AG08396 (cell line): ENCODE data around the gene CSTF3.
"Not testable (repeated sequence)": the region's sequence is repeated elsewhere in the genome, so short reads cannot be mapped to it uniquely, and the experiment has no call there.

Source experiments
- DNase-seq: peaks from one replicate; pipeline ENCODE4 v3.0.0; 2012; ENCODE audit warnings: low spot score, mixed read lengths

The CSTF3 gene

DNA sequence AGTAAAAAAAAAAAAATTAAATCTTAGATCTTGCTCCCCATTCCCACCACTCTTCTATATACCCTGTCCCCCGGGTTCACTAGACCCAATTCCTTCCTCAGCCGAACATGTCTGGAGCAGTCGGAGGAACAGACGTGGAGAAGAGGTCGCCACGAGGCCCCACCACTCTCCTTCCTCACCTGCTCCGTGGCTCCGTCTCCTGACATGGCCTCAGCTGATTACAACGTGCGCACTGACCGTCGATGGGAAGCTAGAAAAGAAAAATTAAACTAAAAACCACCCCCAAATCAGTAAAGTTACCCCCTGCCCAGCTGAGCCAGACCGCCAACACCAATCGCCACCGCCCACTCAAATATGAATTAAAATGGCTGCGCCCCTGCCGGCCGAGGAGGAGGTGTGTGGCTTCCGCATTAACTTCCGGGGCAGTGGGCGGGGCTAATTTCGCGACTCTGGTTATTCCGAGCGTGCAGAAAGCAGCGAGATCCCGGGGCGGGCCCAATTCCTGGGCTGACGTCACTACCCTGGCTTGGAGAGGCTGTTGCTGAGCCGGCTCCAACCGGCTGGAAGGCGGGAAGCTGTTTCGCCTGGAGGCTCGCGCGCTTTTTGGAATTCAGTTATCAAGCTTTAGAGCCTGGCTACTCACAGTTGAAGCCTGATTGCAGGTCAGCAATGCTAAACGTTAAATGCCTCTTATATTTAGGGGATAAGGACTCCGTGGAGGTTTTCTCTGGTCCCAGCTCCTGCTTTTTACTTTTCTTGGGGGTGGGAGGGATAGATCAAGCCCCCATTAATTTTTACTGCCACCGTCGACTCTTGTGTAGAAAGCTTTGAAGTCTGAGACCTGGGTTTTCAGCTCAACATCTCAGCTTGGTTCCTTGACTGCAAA, at the start of gene CSTF3:
TSS of gene CSTF3 (minus strand) at position 361 of the 886 bp plus-strand sequence. CDS start at position 206, 155 bp downstream.
- DNase-seq = peak; percentile 95

DNA sequence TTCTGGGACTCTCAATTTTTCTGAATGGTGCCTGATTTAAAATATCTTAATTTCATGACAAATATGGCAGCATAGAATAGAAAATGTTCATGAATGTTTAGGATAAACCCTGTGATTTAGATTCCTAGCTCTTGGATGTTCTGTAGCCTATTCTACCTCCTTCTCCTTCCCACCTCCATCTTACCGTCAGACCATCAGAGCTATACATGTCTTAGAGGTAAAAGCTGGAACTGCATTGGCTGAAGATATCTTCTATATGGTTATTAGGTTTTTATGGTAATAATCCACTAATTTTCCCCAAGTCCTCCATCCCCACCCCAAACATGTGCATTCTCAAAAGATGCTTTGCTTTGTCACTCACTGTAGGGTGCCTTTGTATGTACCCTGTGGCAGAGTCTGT, 46.9 kb upstream of the CSTF3 start:
- no peak for DNase-seq

DNA sequence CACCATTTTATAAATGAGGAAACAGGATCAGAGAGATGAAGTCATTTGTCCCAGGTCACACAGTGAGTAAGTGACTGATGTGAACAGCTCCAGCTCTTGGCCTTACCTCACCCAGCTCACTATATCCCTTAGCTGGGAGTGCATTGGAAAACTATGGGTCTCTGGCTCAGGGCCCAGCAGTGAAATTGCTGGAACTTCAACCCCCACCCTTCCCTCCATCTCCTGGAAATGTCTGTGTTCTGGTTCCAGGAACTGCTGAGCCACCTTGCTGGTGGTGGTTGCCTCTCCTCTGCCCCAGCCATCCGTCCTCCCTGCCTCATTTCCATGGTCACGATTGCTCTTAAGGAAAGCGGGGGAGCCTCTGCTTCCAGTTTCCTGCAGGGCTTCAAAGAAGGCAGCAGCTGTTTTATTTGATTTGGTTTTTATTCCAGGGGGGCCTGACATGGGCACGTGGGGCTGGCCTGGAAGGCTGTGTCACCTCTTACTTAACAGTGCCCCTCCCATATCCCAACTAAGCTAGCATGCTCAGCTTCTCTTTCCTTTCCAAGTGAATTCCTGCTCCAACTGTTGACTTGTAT, 46.2 kb upstream of the CSTF3 start:
- no peak for DNase-seq

- no peak for DNase-seq
Observed at GRCh38 chr11:33197915-33198727, 36.8 kb upstream of the CSTF3 start.

DNA sequence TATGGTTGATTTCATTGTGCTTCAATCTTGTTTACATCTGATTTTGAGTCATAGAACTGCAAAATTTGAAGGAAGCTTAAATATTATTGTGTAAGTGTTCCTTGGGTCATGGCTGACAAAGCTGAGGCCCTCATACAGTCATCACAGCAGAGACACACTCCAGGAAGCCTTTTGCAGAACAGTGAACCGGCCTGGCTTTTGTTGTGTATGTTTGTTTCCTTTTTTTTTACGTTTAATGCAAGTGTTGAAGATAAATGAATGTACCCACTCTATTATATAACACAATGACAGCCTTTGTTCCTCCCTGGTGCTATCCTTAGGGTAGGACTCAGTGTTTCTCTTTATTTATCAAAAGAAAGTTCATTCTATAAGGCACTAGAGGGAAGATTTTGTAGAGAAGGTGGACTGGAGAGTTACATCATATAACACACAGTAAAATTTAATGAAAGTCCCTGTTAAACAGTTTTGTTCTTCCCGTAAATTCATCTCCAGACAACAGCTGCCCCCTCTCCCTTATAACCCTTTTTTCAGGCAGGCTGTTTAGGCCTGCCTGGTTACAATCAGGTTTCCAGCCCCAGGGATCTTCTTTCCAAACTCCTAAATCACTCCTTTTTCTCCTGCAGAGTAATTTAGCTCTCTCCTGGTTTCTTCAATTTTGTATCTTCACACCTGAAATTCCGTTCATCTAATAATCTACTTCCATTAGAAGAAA, 34.3 kb upstream of the CSTF3 start:
- DNase-seq = no peak

GRCh38 chr11:33194455-33194854, 33.2 kb upstream of the CSTF3 start:
- no peak for DNase-seq

DNA sequence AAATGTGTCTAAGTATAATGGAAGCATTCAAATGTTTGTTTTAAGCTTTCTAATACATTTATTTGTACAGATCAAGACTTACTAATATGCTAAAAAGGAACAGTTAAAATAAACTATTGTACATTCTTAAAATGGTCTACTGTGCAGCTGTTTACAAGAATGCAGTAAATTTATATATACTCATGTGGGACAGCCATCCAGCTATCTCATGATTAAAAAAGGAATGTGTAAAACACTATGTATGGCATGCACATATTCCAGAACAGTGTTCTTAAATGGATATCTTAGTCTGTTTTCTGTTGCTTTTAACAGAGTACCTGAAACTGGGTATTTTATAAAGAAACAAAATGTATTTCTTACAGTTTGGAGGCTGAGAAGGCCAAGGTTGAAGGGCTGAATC, 30.2 kb upstream of the CSTF3 start:
- no peak for DNase-seq

DNA sequence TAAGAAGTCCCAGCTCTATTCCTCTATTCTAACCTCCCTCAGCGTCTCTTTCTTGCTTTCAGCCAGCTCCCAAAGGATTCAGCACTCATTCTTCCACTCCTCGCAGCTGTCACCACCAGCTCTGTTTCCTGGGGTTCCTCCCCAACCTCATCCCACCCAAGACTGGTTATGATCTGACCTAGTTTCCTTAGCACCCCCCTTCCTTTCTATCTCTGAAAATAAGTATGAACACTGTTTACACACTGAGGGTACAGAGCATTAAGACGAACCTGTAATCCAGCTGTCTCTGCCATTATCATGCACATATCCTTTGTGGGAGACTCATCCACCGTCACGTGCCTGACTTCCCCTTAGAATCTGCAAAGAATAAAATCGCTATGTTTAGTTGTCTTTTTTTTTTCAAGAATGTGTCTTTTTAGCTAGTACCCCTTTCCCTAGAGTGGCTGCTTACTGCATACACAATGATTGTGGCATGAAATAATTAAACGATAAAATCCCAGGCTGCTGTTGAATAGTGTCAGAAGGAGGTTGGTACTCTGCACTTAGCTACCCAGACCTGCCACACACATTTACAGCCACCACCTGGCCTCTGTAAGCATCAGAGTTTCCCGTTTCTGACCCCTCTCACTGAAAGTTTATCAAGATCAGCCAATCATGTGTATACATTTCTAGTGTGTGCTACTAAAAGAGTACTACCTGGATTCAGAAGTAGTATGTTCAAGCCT, 26.9 kb upstream of the CSTF3 start:
- no peak for DNase-seq

DNA sequence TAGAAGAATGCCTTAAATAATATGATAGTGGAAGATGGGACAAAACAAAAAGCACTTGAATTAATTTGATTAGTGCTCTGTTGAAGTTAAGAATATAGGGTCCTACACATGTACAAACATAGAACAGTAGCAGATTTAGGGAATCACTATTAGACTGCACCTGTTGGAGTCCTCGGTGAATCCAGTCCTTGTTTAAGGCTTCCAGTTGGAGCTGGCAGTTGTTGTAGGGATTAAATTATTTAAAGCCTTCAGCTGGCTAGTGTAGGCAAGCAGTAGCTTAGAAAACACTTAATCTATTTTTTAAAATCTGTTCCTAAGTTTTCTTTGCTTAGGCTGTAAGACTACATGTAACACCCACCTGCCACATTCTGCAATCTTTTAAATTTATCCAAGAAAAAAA, 24.5 kb upstream of the CSTF3 start:
- no peak for DNase-seq

GRCh38 chr11:33182246-33182878, 21.1 kb upstream of the CSTF3 start:
- DNase-seq = no peak

DNA sequence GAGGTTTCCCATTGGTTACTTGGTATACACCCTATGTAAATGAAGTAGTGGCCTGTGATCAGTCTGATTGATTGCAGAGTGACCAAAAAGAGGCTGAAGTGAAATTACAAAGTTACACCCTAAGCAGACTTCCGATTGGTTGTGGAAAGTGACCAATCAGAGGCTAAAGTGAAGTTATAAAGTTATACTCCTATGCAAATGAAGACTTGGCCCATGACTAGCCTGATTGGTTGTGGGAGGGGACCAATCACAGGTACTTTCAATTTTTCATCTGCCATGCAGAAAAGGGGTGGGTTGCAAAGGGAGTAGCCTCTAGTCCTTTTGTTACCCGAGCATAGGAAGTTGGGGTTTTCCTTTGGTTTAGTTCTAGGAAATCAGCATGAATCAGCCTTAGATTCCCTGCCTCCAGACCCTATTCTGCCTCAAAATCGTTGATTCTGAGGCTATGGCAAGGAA, 18.1 kb upstream of the CSTF3 start:
- no peak for DNase-seq

GRCh38 chr11:33178443-33179180, 17.3 kb upstream of the CSTF3 start:
- no peak for DNase-seq

DNA sequence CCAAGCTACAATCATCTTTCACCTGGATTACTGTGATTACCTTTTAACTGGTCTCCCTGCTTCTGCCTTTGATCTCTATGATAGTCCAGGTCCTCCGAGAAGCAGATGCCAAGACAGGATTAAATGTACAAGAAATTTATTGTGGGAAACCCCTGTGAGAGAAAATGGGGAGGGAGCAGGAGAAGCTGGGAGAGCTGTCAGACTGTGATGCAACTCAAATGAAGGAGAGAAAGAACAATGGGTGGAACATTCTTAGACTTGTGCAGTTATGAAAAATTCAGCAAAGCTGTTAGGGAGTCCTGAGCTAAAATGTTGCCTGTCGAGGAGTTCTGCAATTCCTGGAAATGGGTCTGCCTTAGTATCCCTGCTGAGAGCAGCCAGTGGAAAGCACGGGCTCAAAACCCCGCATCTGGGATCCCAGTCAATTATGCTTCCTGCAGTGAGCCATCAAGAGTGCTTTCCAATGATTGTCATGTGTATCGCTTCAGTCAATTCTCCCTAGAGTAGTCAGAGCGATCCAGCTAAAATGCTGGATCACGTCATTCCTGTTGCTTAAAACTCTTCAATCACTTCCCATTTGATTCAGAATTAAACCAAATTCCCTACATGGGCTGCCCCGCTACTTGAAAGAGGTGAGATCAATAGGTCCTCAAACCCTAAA, 16.5 kb upstream of the CSTF3 start:
- DNase-seq = no peak

GRCh38 chr11:33176760-33177159, 15.5 kb upstream of the CSTF3 start:
- DNase-seq = not testable (repeated sequence)

DNA sequence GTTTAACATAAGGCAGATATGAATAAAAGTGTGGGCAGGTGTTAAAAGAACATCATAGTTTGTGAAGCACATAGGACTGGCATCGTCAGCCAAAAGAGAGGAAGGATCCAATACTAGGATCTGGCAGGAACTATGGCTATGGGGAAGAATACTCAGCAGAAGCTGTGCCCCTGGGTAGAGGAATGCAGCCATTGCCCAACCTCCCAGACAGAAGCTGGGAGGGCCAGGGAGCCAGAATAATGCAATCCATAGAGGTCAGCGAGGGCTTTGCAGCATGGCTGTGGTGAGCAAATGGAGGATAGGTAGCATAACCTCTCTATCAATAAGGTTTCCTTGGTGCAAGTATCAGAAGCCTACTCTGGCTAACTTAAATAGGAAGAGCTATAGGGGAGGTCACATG, 11.7 kb upstream of the CSTF3 start:
- DNase-seq = peak; percentile 58

GRCh38 chr11:33172345-33172744, 11.1 kb upstream of the CSTF3 start:
- DNase-seq = no peak

DNA sequence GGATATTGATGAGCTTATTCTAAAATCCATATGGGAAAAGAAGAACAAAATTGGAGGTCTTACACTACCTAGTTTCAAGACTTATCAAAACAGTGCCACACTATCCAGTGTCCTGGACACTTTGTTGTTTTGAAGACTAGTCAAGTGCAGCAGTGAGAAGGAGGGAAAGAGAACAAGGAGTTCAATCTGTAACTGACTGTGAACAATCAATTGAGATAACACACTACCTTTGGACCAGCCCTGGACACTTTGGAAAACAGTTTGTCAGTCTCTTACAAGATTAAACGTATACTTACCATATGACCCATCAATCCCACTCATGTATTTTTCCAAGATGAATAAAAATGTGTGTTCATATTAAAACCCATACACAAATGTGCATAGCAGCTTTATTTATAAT, 10.0 kb upstream of the CSTF3 start:
- no peak for DNase-seq

DNA sequence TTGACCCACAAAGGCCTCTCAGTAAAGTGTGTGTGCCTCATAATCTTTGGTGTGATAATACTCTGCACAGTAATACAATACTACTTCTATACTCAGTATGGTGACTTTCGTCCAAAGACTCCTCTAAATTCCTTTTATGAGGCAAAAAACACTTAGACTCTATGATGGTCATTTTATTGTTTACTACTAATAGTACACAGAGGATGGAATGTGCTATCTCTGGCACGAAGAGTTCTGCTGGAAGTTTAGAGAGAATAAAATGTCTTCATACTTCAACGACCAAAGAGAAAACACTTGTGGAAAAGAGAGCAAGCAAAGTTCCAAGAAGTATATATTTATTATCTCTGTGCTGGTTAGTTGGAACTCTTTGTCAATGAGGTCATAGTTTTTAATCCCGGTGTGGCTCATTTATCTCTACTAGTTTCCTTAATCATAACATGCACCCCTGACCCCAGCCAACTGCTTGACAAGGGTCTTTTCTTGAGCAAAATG, 7.5 kb upstream of the CSTF3 start:
- no peak for DNase-seq

DNA sequence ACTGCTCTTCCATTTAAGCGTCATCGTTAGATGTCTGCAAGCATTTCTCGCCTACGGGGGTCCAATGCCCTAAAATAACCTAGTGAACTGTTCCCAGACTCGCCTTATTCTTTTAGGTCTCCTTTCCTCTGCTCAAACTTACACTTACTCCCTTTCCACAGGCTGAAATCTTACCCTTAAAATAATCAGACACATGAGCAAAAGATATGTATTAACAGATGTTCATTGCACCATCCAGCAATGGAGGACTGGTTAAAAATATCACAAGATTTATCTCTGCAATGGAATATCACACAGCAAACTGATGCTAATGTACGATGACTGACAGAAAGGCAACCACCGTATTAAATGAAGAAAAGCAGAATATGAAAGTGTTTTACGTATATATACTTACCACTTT, 1.6 kb upstream of the CSTF3 start:
- DNase-seq = no peak
